A549 (cell line): ENCODE data around the gene IGF1. TPM values are rescaled to one million over a fixed set of nuclear protein-coding genes. Genes with fewer than 3 reads are reported as not detected.

Experiments used
- ATAC-seq, 2 experiments: fragments of 200-7000 bp in 1 of 2; fragments of >200 bp in 1 of 2; cut with Nextera tagmentation in 1 of 2; cut with Tn5 transposase in 1 of 2; 3 replicates each; pipeline versions ENCODE4 v1.8.0 to v1.9.1; 2018 to 2020; ENCODE audit warnings: mild to moderate bottlenecking in 1 of 2, moderate library complexity in 1 of 2
- CTCF ChIA-PET: fragments of 300-600 bp; sonication (Branson Sonifier 250); formaldehyde crosslinking; extraction: SDS; loops from one replicate; lab custom pipeline; 2021; ENCODE audit warnings: antibody characterized with exemption, inconsistent platforms; lab: Yijun Ruan, JAX
- POLR2A ChIA-PET: fragments of 350-600 bp; formaldehyde crosslinking; extraction: SDS; loops from one replicate; lab custom pipeline; 2021; ENCODE audit warnings: antibody characterized with exemption, inconsistent platforms; lab: Yijun Ruan, JAX
- DNase-seq, 2 experiments: peaks; one replicate each; pipeline versions ENCODE4 v3.0.0 to v3.0.0-alpha.2; 2011 to 2016; ENCODE audit warnings: low read depth in 1 of 2, low spot score in 1 of 2
- FAIRE-seq: peaks from 2 replicates; lab custom pipeline; 2011; peaks lifted over from hg19 to GRCh38; lab: Jason Lieb, UNC
- H3K27ac ChIP-seq, 2 experiments: fragments of >200 bp; sonication (Bioruptor Twin); formaldehyde crosslinking; 3 replicates each; pipeline ENCODE4 v1.5.1; 2016 to 2017
- H3K4me1 ChIP-seq: fragments of >200 bp; sonication (Bioruptor Twin); formaldehyde crosslinking; 3 replicates; pipeline ENCODE4 v1.6.1; 2016
- H3K4me2 ChIP-seq: fragments of >200 bp; sonication (Bioruptor Twin); formaldehyde crosslinking; 3 replicates; pipeline ENCODE4 v1.6.1; 2016
- H3K4me3 ChIP-seq: fragments of >200 bp; sonication (Bioruptor Twin); formaldehyde crosslinking; 3 replicates; pipeline ENCODE4 v1.5.1; 2016
- H3K9me3 ChIP-seq: fragments of >200 bp; sonication (Bioruptor Twin); formaldehyde crosslinking; 3 replicates; pipeline ENCODE4 v1.6.1; 2016
- CBX2 ChIP-seq: fragments of 200-600 bp; sonication (generic); IDR thresholded peaks from 2 replicates; pipeline ENCODE4 v1.6.1; 2016; ENCODE audit warnings: low read depth, mild to moderate bottlenecking, borderline replicate concordance
- CEBPB ChIP-seq, 2 experiments: fragments of >200 bp in 1 of 2; sonication (Bioruptor Twin) in 1 of 2; formaldehyde crosslinking in 1 of 2; IDR thresholded peaks; 2 replicates each; pipeline ENCODE4 v1.6.1; 2012 to 2016
- CHD2 ChIP-seq: fragments of 150-350 bp; IDR thresholded peaks from 2 replicates; pipeline ENCODE4 v1.6.1; 2014; ENCODE audit warnings: low read length; ENCODE audit not compliant: partially characterized antibody
- EHF ChIP-seq: fragments of 250-450 bp; sonication (Bioruptor Pico); IDR thresholded peaks from 2 replicates; pipeline ENCODE4 v1.5.0; 2020; ENCODE audit warnings: mild to moderate bottlenecking
- EHMT2 ChIP-seq: fragments of 200-600 bp; sonication (generic); IDR thresholded peaks from 2 replicates; pipeline ENCODE4 v1.6.1; 2016; ENCODE audit warnings: antibody characterized with exemption, low read depth, mild to moderate bottlenecking, moderate library complexity
- EP300 ChIP-seq, 2 experiments: fragments of >200 bp; sonication (Bioruptor Twin); formaldehyde crosslinking; IDR thresholded peaks; 2 replicates in 1 of 2; 3 replicates in 1 of 2; pipeline ENCODE4 v1.6.1; 2016 to 2017
- ESRRA ChIP-seq: fragments of 150-350 bp; IDR thresholded peaks from 2 replicates; pipeline ENCODE4 v1.6.1; 2014; ENCODE audit warnings: mild to moderate bottlenecking, low read length, borderline replicate concordance
- FOSB ChIP-seq: fragments of 250-450 bp; sonication (Bioruptor Pico); IDR thresholded peaks from 2 replicates; pipeline ENCODE4 v1.5.0; 2020; ENCODE audit warnings: mild to moderate bottlenecking, moderate library complexity
- FOSL2 ChIP-seq, 2 experiments: fragments of 450-650 bp in 1 of 2; fragments of >200 bp in 1 of 2; sonication (Bioruptor Twin) in 1 of 2; formaldehyde crosslinking; IDR thresholded peaks; 2 replicates each; pipeline versions ENCODE4 v1.5.0 to v1.6.1; 2016 to 2020; ENCODE audit warnings: mild to moderate bottlenecking in 1 of 2, moderate library complexity in 1 of 2
- HDAC2 ChIP-seq: fragments of 200-600 bp; sonication (generic); IDR thresholded peaks from 2 replicates; pipeline ENCODE4 v1.6.1; 2016
- JUNB ChIP-seq: fragments of >200 bp; sonication (Bioruptor Twin); formaldehyde crosslinking; IDR thresholded peaks from 2 replicates; pipeline ENCODE4 v1.6.1; 2016
- KDM1A ChIP-seq: fragments of 200-600 bp; sonication (generic); IDR thresholded peaks from 2 replicates; pipeline ENCODE4 v1.6.1; 2016; ENCODE audit warnings: low read depth, mild to moderate bottlenecking
- KDM5A ChIP-seq: fragments of 200-600 bp; sonication (generic); IDR thresholded peaks from 2 replicates; pipeline ENCODE4 v1.6.1; 2016; ENCODE audit warnings: antibody characterized with exemption, mild to moderate bottlenecking
- NFE2L2 ChIP-seq: fragments of 150-350 bp; conservative IDR thresholded peaks from 2 replicates; pipeline ENCODE4 v1.6.1; 2014; ENCODE audit warnings: low read length
- PHF8 ChIP-seq: fragments of 200-600 bp; sonication (generic); IDR thresholded peaks from 2 replicates; pipeline ENCODE4 v1.6.1; 2016; ENCODE audit warnings: low read depth, mild to moderate bottlenecking, antibody characterized with exemption, moderate library complexity, borderline replicate concordance
- POLR2A ChIP-seq: IDR thresholded peaks from 2 replicates; pipeline ENCODE4 v1.6.1; 2012; ENCODE audit warnings: mild to moderate bottlenecking, low read length
- POLR2AphosphoS2 ChIP-seq: conservative IDR thresholded peaks from 2 replicates; pipeline ENCODE4 v1.6.1; 2012; ENCODE audit warnings: low read length, improper control_type of control experiment, inconsistent platforms
- RAD21 ChIP-seq, 2 experiments: fragments of >200 bp in 1 of 2; sonication (Bioruptor Twin) in 1 of 2; formaldehyde crosslinking in 1 of 2; IDR thresholded peaks in 1 of 2; conservative IDR thresholded peaks in 1 of 2; 2 replicates in 1 of 2; 3 replicates in 1 of 2; pipeline ENCODE4 v1.6.1; 2012 to 2018; ENCODE audit warnings: inconsistent platforms in 1 of 2
- RFX5 ChIP-seq: fragments of 450-650 bp; IDR thresholded peaks from 2 replicates; pipeline ENCODE4 v1.7.1; 2014; ENCODE audit warnings: antibody characterized with exemption, mild to moderate bottlenecking, moderate library complexity
- SMC3 ChIP-seq: fragments of >200 bp; sonication (Bioruptor Twin); formaldehyde crosslinking; IDR thresholded peaks from 3 replicates; pipeline ENCODE4 v1.6.1; 2018; ENCODE audit warnings: inconsistent platforms
- TFCP2L1 ChIP-seq: fragments of 250-450 bp; sonication (Bioruptor Pico); IDR thresholded peaks from 2 replicates; pipeline ENCODE4 v1.5.0; 2021; ENCODE audit warnings: mild to moderate bottlenecking
- TP53 ChIP-seq: fragments of 250-450 bp; sonication (Bioruptor Pico); IDR thresholded peaks from 2 replicates; pipeline ENCODE4 v1.5.0; 2021; ENCODE audit warnings: mild to moderate bottlenecking, moderate library complexity
- ZC3H11A ChIP-seq: fragments of 450-650 bp; IDR thresholded peaks from 2 replicates; pipeline ENCODE4 v1.6.1; 2014; ENCODE audit warnings: antibody characterized with exemption, mild to moderate bottlenecking
- ZFP36 ChIP-seq: fragments of 450-650 bp; IDR thresholded peaks from 2 replicates; pipeline ENCODE4 v1.6.1; 2014; ENCODE audit warnings: borderline replicate concordance; ENCODE audit not compliant: partially characterized antibody
- ZSCAN20 ChIP-seq: fragments of 250-450 bp; sonication (Bioruptor Pico); IDR thresholded peaks from 2 replicates; pipeline ENCODE4 v1.8.0; 2022; ENCODE audit warnings: mild to moderate bottlenecking, moderate library complexity
- WGBS: methylation state at CpG from one replicate; pipeline ENCODE4 v1.1.6; 2017; ENCODE audit errors: missing lambda C conversion rate; 5-methylcytosine and 5-hydroxymethylcytosine counted together
- polyA plus RNA-seq, 4 experiments: library from polyadenylated mRNA; depleted of rRNA in 3 of 4; stranded (reverse); fragments of >200 nt; fragmentation: RNase III in 1 of 4; extraction: RNeasy Plus Mini Kit Qiagen cat#74134 plus additional on column Dnase treatment in 1 of 4; gene quantifications; 2 replicates in 3 of 4; 3 replicates in 1 of 4; pipeline ENCODE4 v1.2.3, GENCODE V29; 2011 to 2017
- TF ChIP-seq, protein P1 (sequence below): fragments of >200 bp; sonication (Bioruptor Twin); formaldehyde crosslinking; IDR thresholded peaks from 2 replicates; pipeline ENCODE4 v1.6.1; 2016
- TF ChIP-seq, protein P2 (sequence below): fragments of 250-450 bp; sonication (Bioruptor Pico); IDR thresholded peaks from 2 replicates; pipeline ENCODE4 v1.5.0; 2021; ENCODE audit warnings: mild to moderate bottlenecking, moderate library complexity, borderline replicate concordance
- TF ChIP-seq, protein P3 (sequence below): IDR thresholded peaks from 2 replicates; pipeline ENCODE4 v1.6.1; 2012
- TF ChIP-seq, protein P4 (sequence below): fragments of >200 bp; sonication (Bioruptor Twin); formaldehyde crosslinking; IDR thresholded peaks from 3 replicates; pipeline ENCODE4 v1.6.1; 2016
- TF ChIP-seq, protein P5 (sequence below): IDR thresholded peaks from 2 replicates; pipeline ENCODE4 v1.6.1; 2012
- TF ChIP-seq, protein P6 (sequence below): IDR thresholded peaks from 2 replicates; pipeline ENCODE4 v1.6.1; 2012; ENCODE audit warnings: low read depth, borderline replicate concordance
- TF ChIP-seq, protein P7 (sequence below): fragments of 150-350 bp; IDR thresholded peaks from 2 replicates; pipeline ENCODE4 v1.6.1; 2014; ENCODE audit warnings: low read depth, mild to moderate bottlenecking, low read length

IGF1 gene
- polyA plus RNA-seq, 2 of the 4 experiments (the other 2 are of a cell fraction), result 0.16 TPM; not detected in 1

DNA sequence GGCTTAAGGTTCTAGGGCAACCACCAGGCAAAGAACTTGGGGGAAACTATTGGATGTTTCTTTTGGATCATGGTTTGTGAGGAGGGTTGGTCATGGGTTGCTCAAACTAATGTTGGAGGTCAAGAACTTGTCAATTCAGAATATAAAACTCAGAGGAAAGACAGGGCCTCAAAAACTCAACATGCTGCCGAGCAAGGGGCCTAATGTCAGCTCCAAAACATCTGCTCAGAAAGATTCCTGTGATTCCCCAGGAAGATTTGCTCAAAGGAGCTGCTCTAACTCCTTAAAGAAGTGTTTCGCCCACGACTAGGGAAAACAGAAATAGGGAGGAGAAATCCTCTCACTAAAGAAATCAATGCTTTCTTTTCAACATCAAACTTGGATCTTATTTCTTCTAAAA lies 3.7 kb upstream of the IGF1 start:
- Histone ChIP-seq H3K27ac (peak overlapping the region in 1 of 2 experiments; percentile 54; a peak in 2 of 6 replicates), H3K4me2 (peak overlapping the region; percentile 49; the same call in 2 of the 3 replicates), H3K9me3 (no peaks in the 10 kb centered on the region), H3K4me1 (0 out of 3 replicates have a peak, but pooled peaks cover 3% of the 10 kb centered on the region), H3K4me3 (no peak overlapping the region)
- ChIA-PET CTCF (interaction anchor here (0.5 to 2.7 kb wide), 28 partner anchors 12 to 607 kb away, joined by 3 to 31 read pairs (median 3); no protein-coding TSS in a partner anchor), POLR2A (no interaction called here)
- DNase-seq (no peak), FAIRE-seq (no peak), ATAC-seq (no peak)
- no peak for TF ChIP-seq HDAC2
- TF ChIP-seq, protein P1, sequence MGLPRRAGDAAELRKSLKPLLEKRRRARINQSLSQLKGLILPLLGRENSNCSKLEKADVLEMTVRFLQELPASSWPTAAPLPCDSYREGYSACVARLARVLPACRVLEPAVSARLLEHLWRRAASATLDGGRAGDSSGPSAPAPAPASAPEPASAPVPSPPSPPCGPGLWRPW, result no peak
- no peak for TF ChIP-seq SMC3
- TF ChIP-seq, protein P2, sequence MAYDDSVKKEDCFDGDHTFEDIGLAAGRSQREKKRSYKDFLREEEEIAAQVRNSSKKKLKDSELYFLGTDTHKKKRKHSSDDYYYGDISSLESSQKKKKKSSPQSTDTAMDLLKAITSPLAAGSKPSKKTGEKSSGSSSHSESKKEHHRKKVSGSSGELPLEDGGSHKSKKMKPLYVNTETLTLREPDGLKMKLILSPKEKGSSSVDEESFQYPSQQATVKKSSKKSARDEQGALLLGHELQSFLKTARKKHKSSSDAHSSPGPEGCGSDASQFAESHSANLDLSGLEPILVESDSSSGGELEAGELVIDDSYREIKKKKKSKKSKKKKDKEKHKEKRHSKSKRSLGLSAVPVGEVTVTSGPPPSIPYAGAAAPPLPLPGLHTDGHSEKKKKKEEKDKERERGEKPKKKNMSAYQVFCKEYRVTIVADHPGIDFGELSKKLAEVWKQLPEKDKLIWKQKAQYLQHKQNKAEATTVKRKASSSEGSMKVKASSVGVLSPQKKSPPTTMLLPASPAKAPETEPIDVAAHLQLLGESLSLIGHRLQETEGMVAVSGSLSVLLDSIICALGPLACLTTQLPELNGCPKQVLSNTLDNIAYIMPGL, result no peak
- no peak for TF ChIP-seq ESRRA
- no peak for TF ChIP-seq EHMT2
- TF ChIP-seq JUNB, result no peak
- TF ChIP-seq PHF8, result no peak
- no peak for TF ChIP-seq NFE2L2
- TF ChIP-seq ZC3H11A, result no peak
- TF ChIP-seq CBX2, result no peak
- TF ChIP-seq CHD2, result no peak
- TF ChIP-seq EP300 (IDR thresholded peaks at IDR 0.05), result no peak
- no peak for TF ChIP-seq RFX5
- TF ChIP-seq POLR2AphosphoS2, result no peak
- no peak for TF ChIP-seq RAD21 (conservative IDR thresholded peaks at IDR 0.05 in 1 of 2, IDR thresholded peaks at IDR 0.05 in 1 of 2)
- TF ChIP-seq KDM1A, result no peak
- no peak for TF ChIP-seq FOSB (CRISPR knock-in tag)
- TF ChIP-seq ZSCAN20 (CRISPR knock-in tag), result no peak
- TF ChIP-seq, protein P3, sequence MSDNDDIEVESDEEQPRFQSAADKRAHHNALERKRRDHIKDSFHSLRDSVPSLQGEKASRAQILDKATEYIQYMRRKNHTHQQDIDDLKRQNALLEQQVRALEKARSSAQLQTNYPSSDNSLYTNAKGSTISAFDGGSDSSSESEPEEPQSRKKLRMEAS, result no peak
- WGBS, result 61% methylated on average over 3 of the region's 3 CpGs

DNA sequence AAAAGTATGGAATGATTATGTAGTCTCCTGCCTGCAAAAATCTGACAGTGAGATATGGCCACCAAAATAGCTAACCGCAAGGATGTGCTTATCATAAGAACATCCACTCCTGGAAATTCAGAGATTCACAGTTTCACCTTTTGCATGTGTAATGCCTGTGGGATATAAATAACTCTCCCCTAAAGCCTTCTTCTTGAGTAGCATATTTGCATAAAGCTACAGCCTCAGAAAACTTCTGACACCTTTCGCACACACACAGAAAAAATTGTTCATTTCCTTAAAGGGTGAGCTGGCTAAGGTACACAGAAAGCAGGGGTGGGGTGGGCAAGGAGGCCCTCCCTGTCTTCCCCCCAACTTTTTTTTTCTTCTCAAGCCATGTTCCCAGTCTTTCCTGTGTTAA lies 3.1 kb upstream of the IGF1 start:
- H3K4me3 ChIP-seq, result no peak overlapping the region
- TF ChIP-seq POLR2AphosphoS2 (no peak), ZC3H11A (no peak), CEBPB (IDR thresholded peaks at IDR 0.05) (no peak), ZFP36 (no peak), JUNB (no peak), HDAC2 (no peak), KDM5A (no peak), FOSB (CRISPR knock-in tag) (no peak), TP53 (CRISPR knock-in tag) (no peak), EHF (CRISPR knock-in tag) (no peak), FOSL2 (IDR thresholded peaks at IDR 0.05) (no peak), FOSL2 (CRISPR knock-in tag; IDR thresholded peaks at IDR 0.05) (no peak), KDM1A (no peak), TFCP2L1 (CRISPR knock-in tag) (no peak), POLR2A (no peak), ESRRA (no peak)
- TF ChIP-seq, protein P4, sequence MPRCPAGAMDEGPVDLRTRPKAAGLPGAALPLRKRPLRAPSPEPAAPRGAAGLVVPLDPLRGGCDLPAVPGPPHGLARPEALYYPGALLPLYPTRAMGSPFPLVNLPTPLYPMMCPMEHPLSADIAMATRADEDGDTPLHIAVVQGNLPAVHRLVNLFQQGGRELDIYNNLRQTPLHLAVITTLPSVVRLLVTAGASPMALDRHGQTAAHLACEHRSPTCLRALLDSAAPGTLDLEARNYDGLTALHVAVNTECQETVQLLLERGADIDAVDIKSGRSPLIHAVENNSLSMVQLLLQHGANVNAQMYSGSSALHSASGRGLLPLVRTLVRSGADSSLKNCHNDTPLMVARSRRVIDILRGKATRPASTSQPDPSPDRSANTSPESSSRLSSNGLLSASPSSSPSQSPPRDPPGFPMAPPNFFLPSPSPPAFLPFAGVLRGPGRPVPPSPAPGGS, result no peak
- TF ChIP-seq, protein P5, sequence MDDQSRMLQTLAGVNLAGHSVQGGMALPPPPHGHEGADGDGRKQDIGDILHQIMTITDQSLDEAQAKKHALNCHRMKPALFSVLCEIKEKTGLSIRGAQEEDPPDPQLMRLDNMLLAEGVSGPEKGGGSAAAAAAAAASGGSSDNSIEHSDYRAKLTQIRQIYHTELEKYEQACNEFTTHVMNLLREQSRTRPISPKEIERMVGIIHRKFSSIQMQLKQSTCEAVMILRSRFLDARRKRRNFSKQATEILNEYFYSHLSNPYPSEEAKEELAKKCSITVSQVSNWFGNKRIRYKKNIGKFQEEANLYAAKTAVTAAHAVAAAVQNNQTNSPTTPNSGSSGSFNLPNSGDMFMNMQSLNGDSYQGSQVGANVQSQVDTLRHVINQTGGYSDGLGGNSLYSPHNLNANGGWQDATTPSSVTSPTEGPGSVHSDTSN, result no peak
- TF ChIP-seq, protein P6, sequence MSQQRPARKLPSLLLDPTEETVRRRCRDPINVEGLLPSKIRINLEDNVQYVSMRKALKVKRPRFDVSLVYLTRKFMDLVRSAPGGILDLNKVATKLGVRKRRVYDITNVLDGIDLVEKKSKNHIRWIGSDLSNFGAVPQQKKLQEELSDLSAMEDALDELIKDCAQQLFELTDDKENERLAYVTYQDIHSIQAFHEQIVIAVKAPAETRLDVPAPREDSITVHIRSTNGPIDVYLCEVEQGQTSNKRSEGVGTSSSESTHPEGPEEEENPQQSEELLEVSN, result no peak
- TF ChIP-seq, protein P7, sequence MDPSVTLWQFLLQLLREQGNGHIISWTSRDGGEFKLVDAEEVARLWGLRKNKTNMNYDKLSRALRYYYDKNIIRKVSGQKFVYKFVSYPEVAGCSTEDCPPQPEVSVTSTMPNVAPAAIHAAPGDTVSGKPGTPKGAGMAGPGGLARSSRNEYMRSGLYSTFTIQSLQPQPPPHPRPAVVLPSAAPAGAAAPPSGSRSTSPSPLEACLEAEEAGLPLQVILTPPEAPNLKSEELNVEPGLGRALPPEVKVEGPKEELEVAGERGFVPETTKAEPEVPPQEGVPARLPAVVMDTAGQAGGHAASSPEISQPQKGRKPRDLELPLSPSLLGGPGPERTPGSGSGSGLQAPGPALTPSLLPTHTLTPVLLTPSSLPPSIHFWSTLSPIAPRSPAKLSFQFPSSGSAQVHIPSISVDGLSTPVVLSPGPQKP, result no peak

More for the DNA sequence above, 3.1 kb upstream of the IGF1 start:
- 0 out of 3 replicates have a peak, but pooled peaks cover 6% of the 10 kb centered on the region for H3K4me1 ChIP-seq
- ChIA-PET CTCF (interaction anchor here (0.5 to 2.7 kb wide), 22 partner anchors 12 to 608 kb away, joined by 3 to 31 read pairs (median 3); no protein-coding TSS in a partner anchor), POLR2A (no interaction called here)
- no peaks in the 10 kb centered on the region for H3K9me3 ChIP-seq
- H3K27ac ChIP-seq, result no peak overlapping the region; a peak in 1 of 6 replicates
- no peak for ATAC-seq
- no peak overlapping the region for H3K4me2 ChIP-seq
- no peak for FAIRE-seq
- WGBS, result 95% methylated on average over 2 of the region's 2 CpGs
- DNase-seq, result no peak
